HepG2 (cell line): ENCODE measurements around the gene TAS1R1. TPM values are rescaled to one million over a fixed set of nuclear protein-coding genes. Genes with fewer than 3 reads are reported as not detected.

Source experiments
- ATAC-seq: fragments of 200-7000 bp; cut with Tn5 transposase; 3 replicates; pipeline ENCODE4 v1.9.1; 2020; ENCODE audit warnings: mild to moderate bottlenecking, moderate library complexity
- BruUV-seq: library from RNA; stranded (reverse); fragments of 400-500 nt; replicated peaks from 2 replicates; lab custom pipeline; 2021; lab: Mats Ljungman, UMichigan
- CTCF ChIA-PET: fragments of 300-600 bp; formaldehyde crosslinking; extraction: SDS; loops from one replicate; lab custom pipeline; 2021; ENCODE audit warnings: low total read pairs, inconsistent platforms, low intra/inter-chr PET ratio; lab: Yijun Ruan, JAX
- POLR2A ChIA-PET: fragments of 350-600 bp; sonication (Branson Sonifier 250); formaldehyde crosslinking; loops from one replicate; lab custom pipeline; 2020; ENCODE audit warnings: antibody characterized with exemption, inconsistent platforms; lab: Yijun Ruan, JAX
- DNase-seq: peaks from one replicate; pipeline ENCODE4 v3.0.0-alpha.2; 2015; ENCODE audit warnings: low spot score
- FAIRE-seq: peaks from 3 replicates; lab custom pipeline; 2011; peaks lifted over from hg19 to GRCh38; lab: Jason Lieb, UNC
- H2AFZ ChIP-seq: one replicate; pipeline ENCODE4 v1.6.1; 2011; ENCODE audit warnings: low read length, inconsistent platforms
- H3K27ac ChIP-seq: fragments of 300-600 bp; 3 replicates; pipeline ENCODE4 v1.8.0; 2011; ENCODE audit warnings: mixed run types, mild to moderate bottlenecking, mixed read lengths, low read length, inconsistent platforms; ENCODE audit not compliant: insufficient read depth; ENCODE audit errors: extremely low read length
- H3K27me3 ChIP-seq, 2 experiments: fragments of 200-600 bp in 1 of 2; 2 replicates in 1 of 2; 3 replicates in 1 of 2; pipeline versions ENCODE4 v1.6.0 to v1.8.0; 2011; ENCODE audit warnings: low read length in 2 of 2, mild to moderate bottlenecking in 2 of 2, moderate library complexity in 2 of 2, inconsistent platforms in 1 of 2; ENCODE audit not compliant: insufficient read depth in 2 of 2, control insufficient read depth in 1 of 2
- H3K36me3 ChIP-seq, 2 experiments: fragments of 200-600 bp in 1 of 2; replicated peaks in 1 of 2; 2 replicates in 1 of 2; 3 replicates in 1 of 2; pipeline versions ENCODE4 v1.5.1 to v1.8.0; 2011; ENCODE audit warnings: low read length in 2 of 2, inconsistent platforms in 1 of 2; ENCODE audit not compliant: insufficient read depth in 2 of 2, control insufficient read depth in 1 of 2
- H3K4me1 ChIP-seq: 2 replicates; pipeline ENCODE4 v1.5.1; 2012; ENCODE audit warnings: low read length, inconsistent platforms; ENCODE audit not compliant: insufficient read depth
- H3K4me2 ChIP-seq: 2 replicates; pipeline ENCODE4 v1.6.0; 2011; ENCODE audit warnings: low read depth, low read length, inconsistent platforms
- H3K4me3 ChIP-seq, 3 experiments: fragments of 200-600 bp in 1 of 3; sonication (generic), shearing (Covaris generic) in 1 of 3; replicated peaks in 1 of 3; 2 replicates each; pipeline ENCODE4 v1.5.1; 2011 to 2016; ENCODE audit warnings: low read length in 3 of 3, inconsistent platforms in 2 of 3, low read depth in 2 of 3, mild to moderate bottlenecking in 2 of 3, control low read depth in 1 of 3, mixed read lengths in 1 of 3; ENCODE audit not compliant: insufficient read depth in 1 of 3
- H3K79me2 ChIP-seq: one replicate; pipeline ENCODE4 v1.6.1; 2011; ENCODE audit warnings: low read length, inconsistent platforms; ENCODE audit not compliant: insufficient read depth
- H3K9ac ChIP-seq: 2 replicates; pipeline ENCODE4 v1.6.0; 2011; ENCODE audit warnings: mild to moderate bottlenecking, low read depth, low read length, inconsistent platforms; ENCODE audit not compliant: insufficient read depth
- H3K9me3 ChIP-seq: 2 replicates; pipeline ENCODE4 v1.5.1; 2012; ENCODE audit warnings: mild to moderate bottlenecking, low read length
- H4K20me1 ChIP-seq: 2 replicates; pipeline ENCODE4 v1.6.0; 2011; ENCODE audit warnings: inconsistent platforms, mild to moderate bottlenecking, low read length, moderate library complexity; ENCODE audit not compliant: insufficient read depth
- BCL6 ChIP-seq: IDR thresholded peaks from 2 replicates; pipeline ENCODE4 v1.6.1; 2016; ENCODE audit warnings: missing genetic modification reagents, missing compliant biosample characterization
- GATAD2A ChIP-seq: IDR thresholded peaks from 2 replicates; pipeline ENCODE4 v1.6.1; 2016
- PHF21A ChIP-seq: sonication (generic); formaldehyde crosslinking; IDR thresholded peaks from 2 replicates; pipeline ENCODE4 v1.5.0; 2020; ENCODE audit warnings: mild to moderate bottlenecking, missing genetic modification reagents
- PPARG ChIP-seq: conservative IDR thresholded peaks from 2 replicates; pipeline ENCODE4 v1.6.1; 2016; ENCODE audit warnings: missing biosample characterization, missing genetic modification reagents
- RCOR2 ChIP-seq: IDR thresholded peaks from 2 replicates; pipeline ENCODE4 v1.6.1; 2016; ENCODE audit warnings: missing biosample characterization, missing genetic modification reagents
- SAP130 ChIP-seq: IDR thresholded peaks from 2 replicates; pipeline ENCODE4 v1.6.1; 2016; ENCODE audit warnings: low read depth
- TBX2 ChIP-seq: sonication (generic); formaldehyde crosslinking; IDR thresholded peaks from 2 replicates; pipeline ENCODE4 v1.5.0; 2020; ENCODE audit warnings: missing genetic modification reagents, mild to moderate bottlenecking, borderline replicate concordance
- ZNF235 ChIP-seq: sonication (generic); formaldehyde crosslinking; IDR thresholded peaks from 2 replicates; pipeline ENCODE4 v1.8.1; 2023; ENCODE audit warnings: mild to moderate bottlenecking, missing genetic modification reagents, borderline replicate concordance
- ZNF263 ChIP-seq: sonication (generic); formaldehyde crosslinking; IDR thresholded peaks from 2 replicates; pipeline ENCODE4 v1.4.0; 2020; ENCODE audit warnings: missing genetic modification reagents
- ZNF629 ChIP-seq: sonication (generic); formaldehyde crosslinking; conservative IDR thresholded peaks from 2 replicates; pipeline ENCODE4 v1.5.0; 2020; ENCODE audit warnings: missing genetic modification reagents
- WGBS: methylation state at CpG from one replicate; pipeline ENCODE4 v1.1.6; 2017; ENCODE audit warnings: low lambda C conversion rate; 5-methylcytosine and 5-hydroxymethylcytosine counted together
- in situ Hi-C: cut with HindIII; loops from 2 replicates; pipeline ENCODE4 v1.10.0; 2017; ENCODE audit warnings: low pct_unique_long_range_greater_than_20kb; ENCODE audit not compliant: extremely low pct_ligation_motif_present
- intact Hi-C: fragments of 100-400 bp; cut with micrococcal nuclease; formaldehyde crosslinking; loops from one replicate; pipeline ENCODE4 v1.10.0; 2022; ENCODE audit not compliant: unreplicated experiment
- polyA plus RNA-seq, 8 experiments: library from polyadenylated mRNA; depleted of rRNA in 3 of 8; stranded (reverse) in 7 of 8; unstranded in 1 of 8; fragments of >200 nt; fragmentation: Illumina TruSeq in 4 of 8; extraction: Trizol in 4 of 8; gene quantifications; 2 replicates each; pipeline versions ENCODE4 v1.2.1 to v1.2.3, GENCODE V29; 2011 to 2016; ENCODE audit warnings: low read depth in 4 of 8, missing spikeins in 1 of 8, mixed read lengths in 1 of 8; ENCODE audit not compliant: insufficient read depth in 1 of 8
- total RNA-seq, 5 experiments: library from RNA; depleted of rRNA; stranded (reverse); fragments of >200 nt; fragmentation: Illumina TruSeq; extraction: Trizol; gene quantifications; 2 replicates each; pipeline ENCODE4 v1.2.3, GENCODE V29; 2016; ENCODE audit warnings: low read depth in 1 of 5
- TF ChIP-seq, protein P1 (sequence below): sonication (generic); formaldehyde crosslinking; IDR thresholded peaks from 2 replicates; pipeline ENCODE4 v1.4.0; 2020; ENCODE audit warnings: low read depth, mild to moderate bottlenecking, missing genetic modification reagents
- TF ChIP-seq, protein P2 (sequence below): sonication (generic); formaldehyde crosslinking; IDR thresholded peaks from 2 replicates; pipeline ENCODE4 v1.4.0; 2020; ENCODE audit warnings: missing genetic modification reagents, low read depth, mild to moderate bottlenecking, borderline replicate concordance
- TF ChIP-seq, protein P3 (sequence below): IDR thresholded peaks from 2 replicates; pipeline ENCODE4 v1.6.1; 2018; ENCODE audit warnings: missing genetic modification reagents, mild to moderate bottlenecking, missing compliant biosample characterization
- TF ChIP-seq, protein P4 (sequence below): sonication (generic); formaldehyde crosslinking; IDR thresholded peaks from 2 replicates; pipeline ENCODE4 v1.5.1; 2020; ENCODE audit warnings: missing genetic modification reagents, mild to moderate bottlenecking, borderline replicate concordance

The TAS1R1 gene
- total and polyA plus RNA-seq, 2 of the 13 experiments (the other 11 are each of a cell fraction or from before 2014, with no cell fraction given): 1.4 to 1.6 TPM

DNA sequence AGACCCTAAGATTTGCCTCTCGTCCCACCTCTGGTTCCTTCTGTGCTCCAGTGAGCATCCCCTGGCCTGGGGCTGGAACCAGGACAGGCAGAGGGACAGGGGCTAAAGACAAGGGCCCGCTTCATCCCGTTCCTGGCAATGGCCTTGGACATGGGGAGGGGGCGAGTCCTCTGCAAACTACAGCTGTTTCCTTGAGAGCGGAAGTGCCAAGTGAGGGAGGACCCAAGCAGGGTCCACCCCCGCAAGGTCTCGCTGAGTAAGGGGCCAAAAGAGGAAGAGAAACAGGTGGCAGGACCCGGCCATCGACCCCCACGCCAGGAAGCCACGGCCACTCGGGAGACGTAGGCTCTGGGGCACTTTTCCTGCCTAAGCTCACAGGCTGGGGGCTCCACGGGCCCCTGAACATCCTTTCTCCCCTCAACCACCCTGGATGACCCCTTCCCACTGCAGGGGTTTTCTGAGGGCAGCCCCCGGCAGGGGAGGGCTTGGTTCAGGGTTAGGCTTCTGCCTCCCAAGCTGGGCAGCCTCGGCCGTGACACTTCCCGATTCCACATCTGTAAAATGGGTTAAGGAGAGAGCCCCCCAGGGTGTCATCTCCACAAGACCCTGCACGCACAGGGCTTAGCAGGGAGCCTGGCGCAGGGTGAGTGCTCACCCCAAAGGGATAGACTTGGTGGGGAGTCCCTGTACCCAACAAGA is 45.7 kb upstream of the TAS1R1 start (continued):
- TF ChIP-seq, protein P1, sequence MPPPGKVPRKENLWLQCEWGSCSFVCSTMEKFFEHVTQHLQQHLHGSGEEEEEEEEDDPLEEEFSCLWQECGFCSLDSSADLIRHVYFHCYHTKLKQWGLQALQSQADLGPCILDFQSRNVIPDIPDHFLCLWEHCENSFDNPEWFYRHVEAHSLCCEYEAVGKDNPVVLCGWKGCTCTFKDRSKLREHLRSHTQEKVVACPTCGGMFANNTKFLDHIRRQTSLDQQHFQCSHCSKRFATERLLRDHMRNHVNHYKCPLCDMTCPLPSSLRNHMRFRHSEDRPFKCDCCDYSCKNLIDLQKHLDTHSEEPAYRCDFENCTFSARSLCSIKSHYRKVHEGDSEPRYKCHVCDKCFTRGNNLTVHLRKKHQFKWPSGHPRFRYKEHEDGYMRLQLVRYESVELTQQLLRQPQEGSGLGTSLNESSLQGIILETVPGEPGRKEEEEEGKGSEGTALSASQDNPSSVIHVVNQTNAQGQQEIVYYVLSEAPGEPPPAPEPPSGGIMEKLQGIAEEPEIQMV (CRISPR knock-in tag): 0 out of 2 replicates have a peak, but pooled peaks have one; percentile 26
- TF ChIP-seq SAP130 (CRISPR knock-in tag) (peak; percentile 48), BCL6 (CRISPR knock-in tag) (peak; percentile 92), TBX2 (CRISPR knock-in tag) (no peak; the same call in 1 of the 2 replicates), PHF21A (CRISPR knock-in tag) (0 out of 2 replicates have a peak, but pooled peaks have one; percentile 19), PPARG (CRISPR knock-in tag) (no peak), ZNF263 (CRISPR knock-in tag) (peak; percentile 33; the same call in 1 of the 2 replicates), ZNF629 (CRISPR knock-in tag) (peak; percentile 60)
- TF ChIP-seq, protein P2, sequence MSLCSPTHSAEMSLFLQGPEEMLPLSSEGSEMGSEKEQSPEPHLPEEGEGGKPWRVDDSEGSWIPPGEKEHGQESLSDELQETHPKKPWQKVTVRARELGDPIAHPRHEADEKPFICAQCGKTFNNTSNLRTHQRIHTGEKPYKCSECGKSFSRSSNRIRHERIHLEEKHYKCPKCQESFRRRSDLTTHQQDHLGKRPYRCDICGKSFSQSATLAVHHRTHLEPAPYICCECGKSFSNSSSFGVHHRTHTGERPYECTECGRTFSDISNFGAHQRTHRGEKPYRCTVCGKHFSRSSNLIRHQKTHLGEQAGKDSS (CRISPR knock-in tag): no peak
- TF ChIP-seq, all 625 proteins: peak for 24

DNA sequence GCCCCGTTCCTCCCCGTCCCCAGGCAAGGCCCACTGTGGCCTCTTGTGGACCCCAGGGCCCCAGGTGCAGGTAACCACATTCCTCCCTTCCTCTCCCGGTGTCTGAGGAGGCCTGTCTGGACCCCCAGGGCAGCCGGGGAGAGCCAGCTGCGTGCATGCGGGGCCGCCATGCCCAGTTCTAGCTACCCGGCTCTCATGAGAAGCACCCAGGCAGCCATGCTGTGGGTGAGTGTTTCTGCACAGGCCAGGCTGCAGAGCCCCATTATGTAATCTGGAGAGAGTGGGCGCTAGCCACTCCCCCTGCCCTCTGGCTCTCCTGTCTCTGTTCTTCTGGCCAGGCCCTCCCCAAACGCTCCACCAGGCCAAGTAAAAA is 45.2 kb upstream of the TAS1R1 start:
- ATAC-seq: peak; percentile 1; the same call in 1 of the 3 replicates
- CTCF ChIA-PET: no interaction called here
- no peaks in the 10 kb centered on the region for H3K9me3 ChIP-seq
- POLR2A ChIA-PET: interaction anchor here (1.2 kb wide), 1 partner anchor 45 kb away, joined by 3 read pairs; the partner anchor contains the start of genes NOL9 and TAS1R1
- intact Hi-C loops (no loop called here), in situ Hi-C loops (no loop called here)
- DNase-seq: no peak
- peaks cover 20 to 38% of the 10 kb centered on the region in 2 experiments; a peak in 4 of 5 replicates for H3K27me3 ChIP-seq
- H3K27ac ChIP-seq: no peak overlapping the region
- H3K9ac ChIP-seq: no peak overlapping the region
- H3K4me3 ChIP-seq: peak overlapping the region in 1 of 3 experiments; percentile 23; a peak in 1 of 6 replicates
- no TSS peak for BruUV-seq
- H2AFZ ChIP-seq: no peak overlapping the region
- H4K20me1 ChIP-seq: no peaks in the 10 kb centered on the region
- FAIRE-seq: no peak
- H3K4me2 ChIP-seq: peak overlapping the region; percentile 53
- no peaks in the 10 kb centered on the region for H3K79me2 ChIP-seq
- 14% methylated on average over 1 of the region's 10 CpGs for WGBS
- H3K4me1 ChIP-seq: peaks cover 80% of the 10 kb centered on the region
- no peaks in the 10 kb centered on the region for H3K36me3 ChIP-seq
- 0 out of 2 replicates have a peak, but pooled peaks have one; percentile 27 for TF ChIP-seq GATAD2A
- TF ChIP-seq RCOR2 (CRISPR knock-in tag): no peak
- TF ChIP-seq ZNF235: peak; percentile 35; the same call in 1 of the 2 replicates
- TF ChIP-seq, protein P3, sequence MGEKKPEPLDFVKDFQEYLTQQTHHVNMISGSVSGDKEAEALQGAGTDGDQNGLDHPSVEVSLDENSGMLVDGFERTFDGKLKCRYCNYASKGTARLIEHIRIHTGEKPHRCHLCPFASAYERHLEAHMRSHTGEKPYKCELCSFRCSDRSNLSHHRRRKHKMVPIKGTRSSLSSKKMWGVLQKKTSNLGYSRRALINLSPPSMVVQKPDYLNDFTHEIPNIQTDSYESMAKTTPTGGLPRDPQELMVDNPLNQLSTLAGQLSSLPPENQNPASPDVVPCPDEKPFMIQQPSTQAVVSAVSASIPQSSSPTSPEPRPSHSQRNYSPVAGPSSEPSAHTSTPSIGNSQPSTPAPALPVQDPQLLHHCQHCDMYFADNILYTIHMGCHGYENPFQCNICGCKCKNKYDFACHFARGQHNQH (CRISPR knock-in tag): 0 out of 2 replicates have a peak, but pooled peaks have one; percentile 17
- TF ChIP-seq, protein P4, sequence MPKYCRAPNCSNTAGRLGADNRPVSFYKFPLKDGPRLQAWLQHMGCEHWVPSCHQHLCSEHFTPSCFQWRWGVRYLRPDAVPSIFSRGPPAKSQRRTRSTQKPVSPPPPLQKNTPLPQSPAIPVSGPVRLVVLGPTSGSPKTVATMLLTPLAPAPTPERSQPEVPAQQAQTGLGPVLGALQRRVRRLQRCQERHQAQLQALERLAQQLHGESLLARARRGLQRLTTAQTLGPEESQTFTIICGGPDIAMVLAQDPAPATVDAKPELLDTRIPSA: no peak
